ENCODE results near the gene HECTD4. TPM values are rescaled to one million over a fixed set of nuclear protein-coding genes. Genes with fewer than 3 reads are reported as not detected.
"Not testable (repeated sequence)": the region's sequence is repeated elsewhere in the genome, so short reads cannot be mapped to it uniquely, and the experiment has no call there.

HECTD4 gene
- total RNA-seq, 1 donor from 2014 or later = 10.4 TPM

GRCh38 chr12:112115259-112116045 lies 266.8 kb downstream of the HECTD4 start:
- no peak for TF ChIP-seq CTCF (conservative IDR thresholded peaks at IDR 0.05; ENCODE audit: low read depth, low read length)
- no peak for DNase-seq (ENCODE audit: low read depth)
- H3K4me3 ChIP-seq (ENCODE audit: low read depth, low read length) = no peak overlapping the region

GRCh38 chr12:112112409-112113133 lies 269.7 kb downstream of the HECTD4 start:
- no peak for TF ChIP-seq CTCF (conservative IDR thresholded peaks at IDR 0.05; ENCODE audit: low read depth, low read length)
- no peak for DNase-seq (ENCODE audit: low read depth)
- H3K4me3 ChIP-seq (ENCODE audit: low read depth, low read length) = no peak overlapping the region

GRCh38 chr12:112111931-112112330 lies 270.3 kb downstream of the HECTD4 start:
- no peak overlapping the region for H3K4me3 ChIP-seq (ENCODE audit: low read depth, low read length)
- no peak for DNase-seq (ENCODE audit: low read depth)
- TF ChIP-seq CTCF (conservative IDR thresholded peaks at IDR 0.05; ENCODE audit: low read depth, low read length) = no peak

- H3K4me3 ChIP-seq (ENCODE audit: low read depth, low read length); DNase-seq (ENCODE audit: low read depth): not testable (repeated sequence)
Measured at GRCh38 chr12:112110787-112111662, 271.2 kb downstream of the HECTD4 start.

Other genes with a start within 250 kb of the HECTD4 start
- 1,982 and 2,357 TPM in 2 replicates for gene RPL6, start 27.2 kb upstream of the HECTD4 start, total RNA-seq
- 78.3 and 80.5 TPM in 2 replicates for gene PTPN11, start 36.5 kb upstream of the HECTD4 start, total RNA-seq

Data from epithelial cell of proximal tubule (primary cell).